ENCODE data around the gene HHIPL2. TPM values are rescaled to one million over a fixed set of nuclear protein-coding genes. Genes with fewer than 3 reads are reported as not detected.

HHIPL2 gene
- total and polyA plus RNA-seq, 10 of the 15 experiments (the other 5 are each of a cell fraction or from before 2014, with no cell fraction given) = 0.06 to 0.29 (median 0.09) TPM; not detected in 3

DNA sequence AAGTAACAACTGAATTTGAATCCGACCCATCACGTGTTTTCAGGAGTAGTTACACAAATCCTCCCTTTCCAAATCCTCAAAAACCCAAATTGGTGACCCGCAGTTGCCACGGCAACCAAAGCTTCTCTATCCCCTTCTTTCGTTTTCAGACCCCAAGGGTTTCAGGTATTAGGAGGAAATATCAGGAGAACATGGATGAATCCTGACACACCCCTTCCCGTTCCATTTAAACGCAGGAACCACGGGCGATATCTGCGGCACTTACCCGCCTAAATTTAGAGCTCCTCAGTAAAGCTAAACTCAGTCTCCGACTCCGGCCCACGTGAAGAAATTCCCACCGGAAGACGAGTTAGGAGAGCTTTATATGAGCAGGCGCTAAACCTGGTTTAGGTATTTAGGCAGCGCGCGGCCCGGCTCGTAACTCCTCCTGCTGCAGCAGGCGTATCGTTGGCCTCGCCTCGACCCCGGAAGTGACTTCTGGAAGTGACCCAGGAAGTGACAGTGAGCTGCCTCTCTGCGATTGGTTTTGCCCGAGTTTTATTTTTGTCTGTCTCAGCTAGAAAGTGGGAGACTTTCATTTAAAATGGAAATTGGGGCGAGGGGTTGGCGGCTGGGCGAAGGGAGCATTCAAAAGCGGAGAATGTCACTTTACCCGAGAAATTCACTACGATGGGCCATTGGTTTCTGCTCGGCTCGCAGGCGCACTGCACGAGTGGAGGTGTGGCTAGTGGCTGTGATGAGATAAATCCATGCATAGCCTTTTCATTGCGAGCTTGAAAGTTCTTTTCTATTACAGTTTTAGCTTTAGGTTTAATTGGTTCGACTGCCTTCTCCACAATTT is 41.8 kb upstream of the HHIPL2 start, which contains the start of gene TAF1A (continued):
- TF ChIP-seq, protein P1, sequence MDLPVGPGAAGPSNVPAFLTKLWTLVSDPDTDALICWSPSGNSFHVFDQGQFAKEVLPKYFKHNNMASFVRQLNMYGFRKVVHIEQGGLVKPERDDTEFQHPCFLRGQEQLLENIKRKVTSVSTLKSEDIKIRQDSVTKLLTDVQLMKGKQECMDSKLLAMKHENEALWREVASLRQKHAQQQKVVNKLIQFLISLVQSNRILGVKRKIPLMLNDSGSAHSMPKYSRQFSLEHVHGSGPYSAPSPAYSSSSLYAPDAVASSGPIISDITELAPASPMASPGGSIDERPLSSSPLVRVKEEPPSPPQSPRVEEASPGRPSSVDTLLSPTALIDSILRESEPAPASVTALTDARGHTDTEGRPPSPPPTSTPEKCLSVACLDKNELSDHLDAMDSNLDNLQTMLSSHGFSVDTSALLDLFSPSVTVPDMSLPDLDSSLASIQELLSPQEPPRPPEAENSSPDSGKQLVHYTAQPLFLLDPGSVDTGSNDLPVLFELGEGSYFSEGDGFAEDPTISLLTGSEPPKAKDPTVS (IDR thresholded peaks at IDR 0.05; ENCODE audit: low read depth, low read length) = no peak
- TF ChIP-seq ZSCAN29 (IDR thresholded peaks at IDR 0.05) (no peak), ZBED1 (IDR thresholded peaks at IDR 0.05; ENCODE audit: borderline replicate concordance) (no peak), KDM1A (IDR thresholded peaks at IDR 0.05; ENCODE audit: borderline replicate concordance) (no peak), POLR2AphosphoS5 (IDR thresholded peaks at IDR 0.05; ENCODE audit: low read length) (peak; percentile 84), MXI1 (IDR thresholded peaks at IDR 0.05; ENCODE audit: low read depth, low read length) (peak; percentile 79; the same call in 1 of the 2 replicates), SREBF1 (IDR thresholded peaks at IDR 0.05; ENCODE audit: low read length) (peak; percentile 61; the same call in 1 of the 2 replicates), NFYB (IDR thresholded peaks at IDR 0.05; ENCODE audit: insufficient read depth, low read depth, low read length) (no peak; the same call in 1 of the 2 replicates), STAT1 (conservative IDR thresholded peaks at IDR 0.05) (no peak), TCF7 (IDR thresholded peaks at IDR 0.05; ENCODE audit: borderline replicate concordance) (no peak), NFYA (IDR thresholded peaks at IDR 0.05; ENCODE audit: borderline replicate concordance, low read depth, low read length) (no peak), POLR2AphosphoS2 (IDR thresholded peaks at IDR 0.05; ENCODE audit: low read depth, low read length) (peak; percentile 58; the same call in 1 of the 2 replicates), RUNX3 (IDR thresholded peaks at IDR 0.05; ENCODE audit: low read length) (no peak), ZNF24 (IDR thresholded peaks at IDR 0.05) (no peak)
- TF ChIP-seq, protein P2, sequence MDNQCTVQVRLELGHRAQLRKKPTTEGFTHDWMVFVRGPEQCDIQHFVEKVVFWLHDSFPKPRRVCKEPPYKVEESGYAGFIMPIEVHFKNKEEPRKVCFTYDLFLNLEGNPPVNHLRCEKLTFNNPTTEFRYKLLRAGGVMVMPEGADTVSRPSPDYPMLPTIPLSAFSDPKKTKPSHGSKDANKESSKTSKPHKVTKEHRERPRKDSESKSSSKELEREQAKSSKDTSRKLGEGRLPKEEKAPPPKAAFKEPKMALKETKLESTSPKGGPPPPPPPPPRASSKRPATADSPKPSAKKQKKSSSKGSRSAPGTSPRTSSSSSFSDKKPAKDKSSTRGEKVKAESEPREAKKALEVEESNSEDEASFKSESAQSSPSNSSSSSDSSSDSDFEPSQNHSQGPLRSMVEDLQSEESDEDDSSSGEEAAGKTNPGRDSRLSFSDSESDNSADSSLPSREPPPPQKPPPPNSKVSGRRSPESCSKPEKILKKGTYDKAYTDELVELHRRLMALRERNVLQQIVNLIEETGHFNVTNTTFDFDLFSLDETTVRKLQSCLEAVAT (IDR thresholded peaks at IDR 0.05) = 0 out of 2 replicates have a peak, but pooled peaks have one; percentile 45
- TF ChIP-seq, protein P3, sequence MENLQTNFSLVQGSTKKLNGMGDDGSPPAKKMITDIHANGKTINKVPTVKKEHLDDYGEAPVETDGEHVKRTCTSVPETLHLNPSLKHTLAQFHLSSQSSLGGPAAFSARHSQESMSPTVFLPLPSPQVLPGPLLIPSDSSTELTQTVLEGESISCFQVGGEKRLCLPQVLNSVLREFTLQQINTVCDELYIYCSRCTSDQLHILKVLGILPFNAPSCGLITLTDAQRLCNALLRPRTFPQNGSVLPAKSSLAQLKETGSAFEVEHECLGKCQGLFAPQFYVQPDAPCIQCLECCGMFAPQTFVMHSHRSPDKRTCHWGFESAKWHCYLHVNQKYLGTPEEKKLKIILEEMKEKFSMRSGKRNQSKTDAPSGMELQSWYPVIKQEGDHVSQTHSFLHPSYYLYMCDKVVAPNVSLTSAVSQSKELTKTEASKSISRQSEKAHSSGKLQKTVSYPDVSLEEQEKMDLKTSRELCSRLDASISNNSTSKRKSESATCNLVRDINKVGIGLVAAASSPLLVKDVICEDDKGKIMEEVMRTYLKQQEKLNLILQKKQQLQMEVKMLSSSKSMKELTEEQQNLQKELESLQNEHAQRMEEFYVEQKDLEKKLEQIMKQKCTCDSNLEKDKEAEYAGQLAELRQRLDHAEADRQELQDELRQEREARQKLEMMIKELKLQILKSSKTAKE (IDR thresholded peaks at IDR 0.05; ENCODE audit: low read depth, poor library complexity, severe bottlenecking) = peak; percentile 24
- TF ChIP-seq, protein P4, sequence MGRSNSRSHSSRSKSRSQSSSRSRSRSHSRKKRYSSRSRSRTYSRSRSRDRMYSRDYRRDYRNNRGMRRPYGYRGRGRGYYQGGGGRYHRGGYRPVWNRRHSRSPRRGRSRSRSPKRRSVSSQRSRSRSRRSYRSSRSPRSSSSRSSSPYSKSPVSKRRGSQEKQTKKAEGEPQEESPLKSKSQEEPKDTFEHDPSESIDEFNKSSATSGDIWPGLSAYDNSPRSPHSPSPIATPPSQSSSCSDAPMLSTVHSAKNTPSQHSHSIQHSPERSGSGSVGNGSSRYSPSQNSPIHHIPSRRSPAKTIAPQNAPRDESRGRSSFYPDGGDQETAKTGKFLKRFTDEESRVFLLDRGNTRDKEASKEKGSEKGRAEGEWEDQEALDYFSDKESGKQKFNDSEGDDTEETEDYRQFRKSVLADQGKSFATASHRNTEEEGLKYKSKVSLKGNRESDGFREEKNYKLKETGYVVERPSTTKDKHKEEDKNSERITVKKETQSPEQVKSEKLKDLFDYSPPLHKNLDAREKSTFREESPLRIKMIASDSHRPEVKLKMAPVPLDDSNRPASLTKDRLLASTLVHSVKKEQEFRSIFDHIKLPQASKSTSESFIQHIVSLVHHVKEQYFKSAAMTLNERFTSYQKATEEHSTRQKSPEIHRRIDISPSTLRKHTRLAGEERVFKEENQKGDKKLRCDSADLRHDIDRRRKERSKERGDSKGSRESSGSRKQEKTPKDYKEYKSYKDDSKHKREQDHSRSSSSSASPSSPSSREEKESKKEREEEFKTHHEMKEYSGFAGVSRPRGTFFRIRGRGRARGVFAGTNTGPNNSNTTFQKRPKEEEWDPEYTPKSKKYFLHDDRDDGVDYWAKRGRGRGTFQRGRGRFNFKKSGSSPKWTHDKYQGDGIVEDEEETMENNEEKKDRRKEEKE (IDR thresholded peaks at IDR 0.05) = no peak

All from GM12878 (cell line).